A549 (cell line): ENCODE measurements around the gene TMEM255B. TPM values are rescaled to one million over a fixed set of nuclear protein-coding genes. Genes with fewer than 3 reads are reported as not detected.
A peak's percentile ranks its signal among the peaks of the same experiment; 100 is the strongest.

ENCODE experiments used
- ATAC-seq, 2 experiments: fragments of 200-7000 bp in 1 of 2; fragments of >200 bp in 1 of 2; cut with Nextera tagmentation in 1 of 2; cut with Tn5 transposase in 1 of 2; 3 replicates each; pipeline versions ENCODE4 v1.8.0 to v1.9.1; 2018 to 2020; ENCODE audit warnings: mild to moderate bottlenecking in 1 of 2, moderate library complexity in 1 of 2
- CTCF ChIA-PET: fragments of 300-600 bp; sonication (Branson Sonifier 250); formaldehyde crosslinking; extraction: SDS; loops from one replicate; lab custom pipeline; 2021; ENCODE audit warnings: antibody characterized with exemption, inconsistent platforms; lab: Yijun Ruan, JAX
- POLR2A ChIA-PET: fragments of 350-600 bp; formaldehyde crosslinking; extraction: SDS; loops from one replicate; lab custom pipeline; 2021; ENCODE audit warnings: antibody characterized with exemption, inconsistent platforms; lab: Yijun Ruan, JAX
- DNase-seq, 2 experiments: peaks; one replicate each; pipeline versions ENCODE4 v3.0.0 to v3.0.0-alpha.2; 2011 to 2016; ENCODE audit warnings: low read depth in 1 of 2, low spot score in 1 of 2
- FAIRE-seq: peaks from 2 replicates; lab custom pipeline; 2011; peaks lifted over from hg19 to GRCh38; lab: Jason Lieb, UNC
- H3K27ac ChIP-seq, 2 experiments: fragments of >200 bp; sonication (Bioruptor Twin); formaldehyde crosslinking; 3 replicates each; pipeline ENCODE4 v1.5.1; 2016 to 2017
- H3K4me1 ChIP-seq: fragments of >200 bp; sonication (Bioruptor Twin); formaldehyde crosslinking; 3 replicates; pipeline ENCODE4 v1.6.1; 2016
- H3K4me2 ChIP-seq: fragments of >200 bp; sonication (Bioruptor Twin); formaldehyde crosslinking; 3 replicates; pipeline ENCODE4 v1.6.1; 2016
- H3K4me3 ChIP-seq: fragments of >200 bp; sonication (Bioruptor Twin); formaldehyde crosslinking; 3 replicates; pipeline ENCODE4 v1.5.1; 2016
- H3K9me3 ChIP-seq: fragments of >200 bp; sonication (Bioruptor Twin); formaldehyde crosslinking; 3 replicates; pipeline ENCODE4 v1.6.1; 2016
- CBX8 ChIP-seq: fragments of 200-600 bp; sonication (generic); IDR thresholded peaks from 2 replicates; pipeline ENCODE4 v1.6.1; 2016
- CEBPB ChIP-seq, 2 experiments: fragments of >200 bp in 1 of 2; sonication (Bioruptor Twin) in 1 of 2; formaldehyde crosslinking in 1 of 2; IDR thresholded peaks; 2 replicates each; pipeline ENCODE4 v1.6.1; 2012 to 2016
- CHD2 ChIP-seq: fragments of 150-350 bp; IDR thresholded peaks from 2 replicates; pipeline ENCODE4 v1.6.1; 2014; ENCODE audit warnings: low read length; ENCODE audit not compliant: partially characterized antibody
- CTCF ChIP-seq: fragments of >200 bp; sonication (Bioruptor Twin); formaldehyde crosslinking; IDR thresholded peaks from 3 replicates; pipeline ENCODE4 v1.5.1; 2016
- FOSB ChIP-seq: fragments of 250-450 bp; sonication (Bioruptor Pico); IDR thresholded peaks from 2 replicates; pipeline ENCODE4 v1.5.0; 2020; ENCODE audit warnings: mild to moderate bottlenecking, moderate library complexity
- FOSL2 ChIP-seq, 2 experiments: fragments of 450-650 bp in 1 of 2; fragments of >200 bp in 1 of 2; sonication (Bioruptor Twin) in 1 of 2; formaldehyde crosslinking; IDR thresholded peaks; 2 replicates each; pipeline versions ENCODE4 v1.5.0 to v1.6.1; 2016 to 2020; ENCODE audit warnings: mild to moderate bottlenecking in 1 of 2, moderate library complexity in 1 of 2
- HOXA7 ChIP-seq: fragments of 250-450 bp; sonication (Bioruptor Pico); IDR thresholded peaks from 2 replicates; pipeline ENCODE4 v1.5.0; 2020; ENCODE audit warnings: mild to moderate bottlenecking, moderate library complexity
- HOXB5 ChIP-seq: fragments of 250-450 bp; sonication (Bioruptor Pico); IDR thresholded peaks from 2 replicates; pipeline ENCODE4 v1.5.0; 2020; ENCODE audit warnings: mild to moderate bottlenecking, moderate library complexity
- JUN ChIP-seq, 2 experiments: fragments of >200 bp; sonication (Bioruptor Twin); formaldehyde crosslinking; IDR thresholded peaks; 2 replicates in 1 of 2; 3 replicates in 1 of 2; pipeline ENCODE4 v1.6.1; 2016 to 2017
- KDM5A ChIP-seq: fragments of 200-600 bp; sonication (generic); IDR thresholded peaks from 2 replicates; pipeline ENCODE4 v1.6.1; 2016; ENCODE audit warnings: antibody characterized with exemption, mild to moderate bottlenecking
- MAFK ChIP-seq: fragments of 450-650 bp; IDR thresholded peaks from 2 replicates; pipeline ENCODE4 v1.6.1; 2014; ENCODE audit not compliant: partially characterized antibody
- MAZ ChIP-seq: fragments of 150-350 bp; IDR thresholded peaks from 2 replicates; pipeline ENCODE4 v1.6.1; 2014; ENCODE audit warnings: antibody characterized with exemption, low read depth, low read length, borderline replicate concordance
- MYC ChIP-seq: IDR thresholded peaks from 2 replicates; pipeline ENCODE4 v1.6.1; 2012; ENCODE audit warnings: mild to moderate bottlenecking, inconsistent platforms, low read length, improper control_type of control experiment, borderline replicate concordance
- NFE2L2 ChIP-seq: fragments of 150-350 bp; conservative IDR thresholded peaks from 2 replicates; pipeline ENCODE4 v1.6.1; 2014; ENCODE audit warnings: low read length
- NR3C1 ChIP-seq: fragments of >200 bp; sonication (Bioruptor Twin); formaldehyde crosslinking; IDR thresholded peaks from 3 replicates; pipeline ENCODE4 v1.6.1; 2017
- PHF8 ChIP-seq: fragments of 200-600 bp; sonication (generic); IDR thresholded peaks from 2 replicates; pipeline ENCODE4 v1.6.1; 2016; ENCODE audit warnings: low read depth, mild to moderate bottlenecking, antibody characterized with exemption, moderate library complexity, borderline replicate concordance
- POLR2A ChIP-seq: IDR thresholded peaks from 2 replicates; pipeline ENCODE4 v1.6.1; 2012; ENCODE audit warnings: mild to moderate bottlenecking, low read length
- RAD21 ChIP-seq, 2 experiments: fragments of >200 bp in 1 of 2; sonication (Bioruptor Twin) in 1 of 2; formaldehyde crosslinking in 1 of 2; IDR thresholded peaks in 1 of 2; conservative IDR thresholded peaks in 1 of 2; 2 replicates in 1 of 2; 3 replicates in 1 of 2; pipeline ENCODE4 v1.6.1; 2012 to 2018; ENCODE audit warnings: inconsistent platforms in 1 of 2
- RCOR1 ChIP-seq: fragments of 150-350 bp; IDR thresholded peaks from 2 replicates; pipeline ENCODE4 v1.6.1; 2014; ENCODE audit warnings: antibody characterized with exemption, low read length, low read depth
- TFCP2L1 ChIP-seq: fragments of 250-450 bp; sonication (Bioruptor Pico); IDR thresholded peaks from 2 replicates; pipeline ENCODE4 v1.5.0; 2021; ENCODE audit warnings: mild to moderate bottlenecking
- ZFP36 ChIP-seq: fragments of 450-650 bp; IDR thresholded peaks from 2 replicates; pipeline ENCODE4 v1.6.1; 2014; ENCODE audit warnings: borderline replicate concordance; ENCODE audit not compliant: partially characterized antibody
- ZNF302 ChIP-seq: fragments of 250-450 bp; sonication (Bioruptor Pico); IDR thresholded peaks from 2 replicates; pipeline ENCODE4 v1.9.0; 2021; ENCODE audit warnings: inconsistent platforms, mild to moderate bottlenecking, moderate library complexity
- ZSCAN20 ChIP-seq: fragments of 250-450 bp; sonication (Bioruptor Pico); IDR thresholded peaks from 2 replicates; pipeline ENCODE4 v1.8.0; 2022; ENCODE audit warnings: mild to moderate bottlenecking, moderate library complexity
- WGBS: methylation state at CpG from one replicate; pipeline ENCODE4 v1.1.6; 2017; ENCODE audit errors: missing lambda C conversion rate; 5-methylcytosine and 5-hydroxymethylcytosine counted together
- polyA minus RNA-seq: library from RNA; depleted of rRNA, polyadenylated mRNA; stranded (reverse); fragments of >200 nt; gene quantifications from 2 replicates; pipeline ENCODE4 v1.2.3, GENCODE V29; 2011; rRNA and poly(A)+ RNA removed
- polyA plus RNA-seq, 4 experiments: library from polyadenylated mRNA; depleted of rRNA in 3 of 4; stranded (reverse); fragments of >200 nt; fragmentation: RNase III in 1 of 4; extraction: RNeasy Plus Mini Kit Qiagen cat#74134 plus additional on column Dnase treatment in 1 of 4; gene quantifications; 2 replicates in 3 of 4; 3 replicates in 1 of 4; pipeline ENCODE4 v1.2.3, GENCODE V29; 2011 to 2017
- TF ChIP-seq, protein P1 (sequence below): fragments of 250-450 bp; sonication (Bioruptor Pico); IDR thresholded peaks from 2 replicates; pipeline ENCODE4 v1.5.0; 2020; ENCODE audit warnings: low read depth, mild to moderate bottlenecking, moderate library complexity

Gene TMEM255B
- 0.30 and 0.54 TPM in 2 replicates for polyA plus RNA-seq (2011; rRNA removed)
- polyA plus RNA-seq (2012; cell fraction: cytosol; rRNA removed): 0.22 and 0.34 TPM in 2 replicates
- polyA plus RNA-seq (2012; cell fraction: nucleus; rRNA removed): 0.31 and 0.37 TPM in 2 replicates
- 0.28 to 1.1 TPM (median 1.1 TPM) in 3 replicates for polyA plus RNA-seq (2017; fragmentation: RNase III; extraction: RNeasy Plus Mini Kit Qiagen cat#74134 plus additional on column Dnase treatment)
- polyA minus RNA-seq: 0.04 and 0.05 TPM in 2 replicates

DNA sequence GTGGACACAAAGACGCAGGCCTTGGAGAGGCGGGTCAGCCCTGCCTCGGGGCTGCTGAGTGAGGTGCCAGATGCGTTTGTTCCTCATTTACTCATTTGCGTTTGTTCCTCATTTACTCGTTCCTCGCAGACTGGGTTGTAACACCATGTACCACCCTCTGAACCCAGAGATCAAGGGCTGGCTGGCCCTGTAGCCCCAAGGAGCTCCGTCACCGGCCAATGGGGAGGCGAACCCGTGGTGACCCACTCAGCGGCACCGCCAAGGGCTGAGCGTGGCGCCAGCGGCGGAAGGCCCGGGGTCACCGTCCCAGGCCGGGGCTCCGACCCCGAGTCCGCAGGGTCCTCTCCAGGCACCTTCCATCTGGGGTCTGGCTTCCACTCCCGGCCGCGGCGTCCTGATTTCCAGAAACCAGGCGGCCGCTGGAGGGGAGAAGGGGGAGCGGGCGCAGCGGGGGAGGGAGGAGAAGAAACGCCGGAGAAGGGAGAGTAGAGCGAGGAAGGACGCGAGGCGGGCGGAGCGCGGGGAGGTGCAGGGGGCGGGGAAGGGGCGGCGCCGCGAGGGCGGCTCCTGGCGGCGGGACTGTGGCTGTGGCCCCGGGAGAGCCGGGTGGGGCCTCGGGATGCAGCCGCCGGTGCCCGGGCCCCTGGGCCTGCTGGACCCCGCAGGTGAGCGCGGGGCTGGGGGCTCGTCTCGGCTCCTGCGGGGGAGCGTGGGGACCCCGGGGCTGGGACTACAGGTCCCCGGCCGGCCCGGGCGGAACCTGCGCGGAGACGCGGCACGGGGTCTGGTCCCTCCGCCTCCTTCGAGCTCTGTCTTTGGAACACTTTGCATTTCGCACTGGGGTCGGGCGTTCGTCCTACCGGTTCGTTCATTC lies at the start of gene TMEM255B:
Gene TMEM255B (plus strand): TSS at position 576 of the 874 bp plus-strand sequence. CDS start 44 bp downstream, at position 620.
- peak within 1 kb of the TSS; percentile 95 for H3K4me2 ChIP-seq
- FAIRE-seq: no peak
- H3K9me3 ChIP-seq: no peaks in the 10 kb centered on the region
- POLR2A ChIA-PET: no interaction called here
- TF ChIP-seq CTCF (0 out of 3 replicates have a peak, but pooled peaks have one; percentile 7), ZNF302 (no peak), RAD21 (conservative IDR thresholded peaks at IDR 0.05 in 1 of 2, IDR thresholded peaks at IDR 0.05 in 1 of 2) (no peak), JUN (IDR thresholded peaks at IDR 0.05) (no peak), CHD2 (no peak), MAFK (no peak), KDM5A (no peak), MYC (no peak)
- TF ChIP-seq, all 56 proteins: peak for 1
- peak; percentile 39 to 88 for DNase-seq
- Histone ChIP-seq H3K27ac (peak within 1 kb of the TSS; percentile 69 to 86), H3K4me3 (peak within 1 kb of the TSS; percentile 62), H3K4me1 (peaks cover 8% of the 10 kb centered on the region; the same call in 1 of the 3 replicates)
- ATAC-seq: peak; percentile 97 to 99
- CTCF ChIA-PET: interaction anchor here (0.7 to 1.5 kb wide), 2 partner anchors 13 to 18 kb away, joined by 3 read pairs; no protein-coding TSS in a partner anchor
- 17% methylated on average over 30 of the region's 80 CpGs for WGBS

GRCh38 chr13:113722921-113723320 lies 36.1 kb upstream of the TMEM255B start:
- 0 out of 6 replicates have a peak, but pooled peaks of 1 of the 2 experiments have one; percentile 10 for ATAC-seq
- H3K4me1 ChIP-seq: no peaks in the 10 kb centered on the region
- no peak for DNase-seq
- WGBS: 37% methylated on average over 5 of the region's 11 CpGs
- TF ChIP-seq TFCP2L1 (CRISPR knock-in tag) (no peak), RAD21 (conservative IDR thresholded peaks at IDR 0.05 in 1 of 2, IDR thresholded peaks at IDR 0.05 in 1 of 2) (no peak), CHD2 (no peak), PHF8 (no peak), MAZ (no peak), CBX8 (no peak), CTCF (no peak), POLR2A (no peak), CEBPB (IDR thresholded peaks at IDR 0.05) (no peak), FOSL2 (IDR thresholded peaks at IDR 0.05) (no peak), FOSL2 (CRISPR knock-in tag; IDR thresholded peaks at IDR 0.05) (no peak), HOXB5 (CRISPR knock-in tag) (no peak), ZSCAN20 (CRISPR knock-in tag) (no peak), ZFP36 (no peak), FOSB (CRISPR knock-in tag) (no peak), NR3C1 (no peak), NFE2L2 (no peak), HOXA7 (CRISPR knock-in tag) (no peak), RCOR1 (no peak)
- TF ChIP-seq, protein P1, sequence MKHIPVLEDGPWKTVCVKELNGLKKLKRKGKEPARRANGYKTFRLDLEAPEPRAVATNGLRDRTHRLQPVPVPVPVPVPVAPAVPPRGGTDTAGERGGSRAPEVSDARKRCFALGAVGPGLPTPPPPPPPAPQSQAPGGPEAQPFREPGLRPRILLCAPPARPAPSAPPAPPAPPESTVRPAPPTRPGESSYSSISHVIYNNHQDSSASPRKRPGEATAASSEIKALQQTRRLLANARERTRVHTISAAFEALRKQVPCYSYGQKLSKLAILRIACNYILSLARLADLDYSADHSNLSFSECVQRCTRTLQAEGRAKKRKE: no peak
- TF ChIP-seq, all 56 proteins: peak for 0
- ChIA-PET POLR2A (no interaction called here), CTCF (interaction anchor here (2.3 kb wide), 1 partner anchor 57 kb away, joined by 14 read pairs; the partner anchor contains the start of gene GRK1)
- Histone ChIP-seq H3K9me3 (peaks cover 7% of the 10 kb centered on the region), H3K4me2 (no peak overlapping the region), H3K4me3 (no peak overlapping the region), H3K27ac (no peak overlapping the region)
- no peak for FAIRE-seq
